Keratinocyte (primary cell): ENCODE data around the gene TEX53. TPM values are rescaled to one million over a fixed set of nuclear protein-coding genes. Genes with fewer than 3 reads are reported as not detected.

ENCODE experiments used
- DNase-seq: peaks from one replicate; pipeline ENCODE4 v3.0.0-alpha.2; 2011; ENCODE audit warnings: low read depth, missing footprints, low spot score
- FAIRE-seq: peaks from 2 replicates; lab custom pipeline; 2011; peaks lifted over from hg19 to GRCh38; lab: Jason Lieb, UNC
- H2AFZ ChIP-seq: 2 replicates; pipeline ENCODE4 v1.6.0; 2012; ENCODE audit warnings: low read length, control low read depth, inconsistent platforms; ENCODE audit not compliant: control insufficient read depth
- H3K27ac ChIP-seq: 2 replicates; pipeline ENCODE4 v1.5.1; 2011; ENCODE audit warnings: low read length; ENCODE audit not compliant: control insufficient read depth, insufficient read depth
- H3K27me3 ChIP-seq: 3 replicates; pipeline ENCODE4 v1.6.0; 2011; ENCODE audit warnings: low read length; ENCODE audit not compliant: control insufficient read depth, insufficient read depth; ENCODE audit errors: extremely low read depth
- H3K36me3 ChIP-seq, 2 experiments: 2 replicates in 1 of 2; 3 replicates in 1 of 2; pipeline ENCODE4 v1.5.1; 2011; ENCODE audit warnings: low read length in 2 of 2, mild to moderate bottlenecking in 1 of 2; ENCODE audit not compliant: control insufficient read depth in 2 of 2, insufficient read depth in 2 of 2; ENCODE audit errors: extremely low read depth in 1 of 2
- H3K4me1 ChIP-seq: 3 replicates; pipeline ENCODE4 v1.5.1; 2011; ENCODE audit warnings: low read length; ENCODE audit not compliant: control insufficient read depth, insufficient read depth; ENCODE audit errors: extremely low read depth
- H3K4me2 ChIP-seq: 3 replicates; pipeline ENCODE4 v1.6.0; 2011; ENCODE audit warnings: low read depth, low read length; ENCODE audit not compliant: control insufficient read depth, insufficient read depth; ENCODE audit errors: extremely low read depth
- H3K4me3 ChIP-seq, 3 experiments: fragments of 200-600 bp in 1 of 3; sonication (generic) in 1 of 3; 2 replicates in 2 of 3; 3 replicates in 1 of 3; pipeline ENCODE4 v1.5.1; 2011 to 2016; ENCODE audit warnings: low read length in 3 of 3, mild to moderate bottlenecking in 3 of 3, control low read depth in 2 of 3, inconsistent platforms in 1 of 3, low read depth in 1 of 3, mixed read lengths in 1 of 3, mixed run types in 1 of 3, moderate library complexity in 1 of 3; ENCODE audit not compliant: control insufficient read depth in 2 of 3, insufficient read depth in 2 of 3; ENCODE audit errors: extremely low read depth in 1 of 3
- H3K79me2 ChIP-seq: 2 replicates; pipeline ENCODE4 v1.6.0; 2012; ENCODE audit warnings: low read length; ENCODE audit not compliant: control insufficient read depth, insufficient read depth
- H3K9ac ChIP-seq: 3 replicates; pipeline ENCODE4 v1.6.0; 2011; ENCODE audit warnings: low read length; ENCODE audit not compliant: control insufficient read depth, insufficient read depth; ENCODE audit errors: extremely low read depth
- H3K9me1 ChIP-seq: 3 replicates; pipeline ENCODE4 v1.6.0; 2011; ENCODE audit warnings: low read length; ENCODE audit not compliant: control insufficient read depth, insufficient read depth; ENCODE audit errors: extremely low read depth
- H3K9me3 ChIP-seq: 2 replicates; pipeline ENCODE4 v1.5.1; 2012; ENCODE audit warnings: low read depth, low read length; ENCODE audit not compliant: control insufficient read depth
- H4K20me1 ChIP-seq: 3 replicates; pipeline ENCODE4 v1.6.0; 2011; ENCODE audit warnings: low read length; ENCODE audit not compliant: control insufficient read depth, insufficient read depth; ENCODE audit errors: extremely low read depth
- CTCF ChIP-seq, 3 experiments: IDR thresholded peaks in 1 of 3; conservative IDR thresholded peaks in 1 of 3; optimal IDR thresholded peaks in 1 of 3; 2 replicates in 2 of 3; 3 replicates in 1 of 3; pipeline versions ENCODE3 to v1.5.1; 2011; ENCODE audit warnings: low read length in 3 of 3, mild to moderate bottlenecking in 3 of 3, moderate library complexity in 2 of 3, control low read depth in 1 of 3, inconsistent platforms in 1 of 3; ENCODE audit not compliant: insufficient read depth in 2 of 3; ENCODE audit errors: extremely low read depth in 1 of 3
- EZH2 ChIP-seq: IDR thresholded peaks from one replicate; pipeline ENCODE4 v1.6.1; 2012; ENCODE audit warnings: inconsistent platforms, mild to moderate bottlenecking, low read length, moderate library complexity
- dilution Hi-C: fragments of 300-500 bp; cut with MboI; formaldehyde crosslinking; loops from one replicate; pipeline ENCODE4 v1.7.0; 2020; ENCODE audit warnings: low sequenced_read_pairs; ENCODE audit not compliant: extremely low pct_ligation_motif_present
- polyA plus RNA-seq, 5 experiments: library from polyadenylated mRNA; depleted of rRNA in 3 of 5; stranded (reverse) in 3 of 5; stranded (forward) in 1 of 5; unstranded in 1 of 5; fragments of >200 nt; gene quantifications; 1 replicate in 1 of 5; 2 replicates in 3 of 5; 3 replicates in 1 of 5; pipeline versions ENCODE4 v1.2.1 to v1.2.3, GENCODE V29; 2011 to 2012; ENCODE audit warnings: missing spikeins in 2 of 5, low read depth in 1 of 5, low replicate concordance in 1 of 5

Gene TEX53
- polyA plus RNA-seq, 1 donor (not counting 4 experiments of a cell fraction or from before 2014, with no cell fraction given) = not detected

DNA sequence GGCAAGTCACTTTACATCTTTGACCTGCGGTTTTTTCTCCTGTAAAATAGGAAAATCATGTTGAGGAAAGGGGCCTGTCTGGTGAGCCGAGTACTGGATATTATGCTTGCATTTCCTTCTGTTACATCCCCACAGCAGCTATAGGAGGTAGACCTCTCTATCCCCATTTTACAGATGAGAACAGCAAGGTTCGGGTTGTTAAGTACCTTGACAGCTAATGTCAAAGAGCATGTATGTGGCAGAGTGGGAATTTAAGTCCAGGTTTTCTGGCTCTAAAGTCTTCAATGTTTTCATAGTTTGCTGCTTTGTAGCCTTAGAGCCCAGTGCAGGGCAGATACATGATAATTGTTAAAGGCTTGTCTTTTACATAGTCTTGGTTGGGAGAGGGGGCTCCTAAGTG lies 43.7 kb downstream of the TEX53 start:
- TF ChIP-seq CTCF (optimal IDR thresholded peaks at IDR 0.05 in 1 of 3, IDR thresholded peaks at IDR 0.05 in 1 of 3, conservative IDR thresholded peaks at IDR 0.05 in 1 of 3; ENCODE audit: extremely low read depth in 1 of 3, insufficient read depth in 2 of 3, low read length in 3 of 3) (no peak), EZH2 (no peak)
- no peak for DNase-seq
- Histone ChIP-seq H3K4me2 (no peak overlapping the region), H3K9ac (no peak overlapping the region), H3K79me2 (no peaks in the 10 kb centered on the region), H4K20me1 (no peaks in the 10 kb centered on the region), H3K27me3 (no peaks in the 10 kb centered on the region), H3K9me1 (no peaks in the 10 kb centered on the region), H2AFZ (no peak overlapping the region), H3K9me3 (no peaks in the 10 kb centered on the region), H3K36me3 (no peaks in the 10 kb centered on the region), H3K4me3 (no peak overlapping the region), H3K4me1 (peaks cover 24% of the 10 kb centered on the region), H3K27ac (no peak overlapping the region)
- dilution Hi-C loops = no loop called here
- FAIRE-seq = no peak

GRCh38 chr9:114613087-114613486 lies 44.5 kb downstream of the TEX53 start:
- FAIRE-seq (no peak), DNase-seq (no peak)
- Histone ChIP-seq H2AFZ (no peak overlapping the region), H3K9me3 (no peaks in the 10 kb centered on the region), H3K27me3 (no peaks in the 10 kb centered on the region), H3K9ac (no peak overlapping the region), H3K79me2 (no peaks in the 10 kb centered on the region), H3K4me2 (peak overlapping the region; percentile 95), H4K20me1 (no peaks in the 10 kb centered on the region), H3K9me1 (no peaks in the 10 kb centered on the region), H3K4me3 (no peak overlapping the region), H3K36me3 (no peaks in the 10 kb centered on the region), H3K27ac (no peak overlapping the region), H3K4me1 (peaks cover 22% of the 10 kb centered on the region)
- no peak for TF ChIP-seq CTCF (optimal IDR thresholded peaks at IDR 0.05 in 1 of 3, IDR thresholded peaks at IDR 0.05 in 1 of 3, conservative IDR thresholded peaks at IDR 0.05 in 1 of 3; ENCODE audit: extremely low read depth in 1 of 3, insufficient read depth in 2 of 3, low read length in 3 of 3)
- dilution Hi-C loops = no loop called here
